Activated CD4-positive, alpha-beta T cell treated with anti-CD3 and anti-CD28 coated beads, Interleukin-2, Interleukin-4, amounts not matched to agents 100 ng/mL and 50 ng/mL, durations not matched to agents 16 hours and 8 hours (primary cell): ENCODE results near the gene C1orf74.
A peak's percentile ranks its signal among the peaks of the same experiment; 100 is the strongest.

ENCODE experiments used
- DNase-seq: peaks from one replicate; pipeline ENCODE4 v3.0.0-alpha.2; 2020; ENCODE audit warnings: low spot score

C1orf74 gene

DNA sequence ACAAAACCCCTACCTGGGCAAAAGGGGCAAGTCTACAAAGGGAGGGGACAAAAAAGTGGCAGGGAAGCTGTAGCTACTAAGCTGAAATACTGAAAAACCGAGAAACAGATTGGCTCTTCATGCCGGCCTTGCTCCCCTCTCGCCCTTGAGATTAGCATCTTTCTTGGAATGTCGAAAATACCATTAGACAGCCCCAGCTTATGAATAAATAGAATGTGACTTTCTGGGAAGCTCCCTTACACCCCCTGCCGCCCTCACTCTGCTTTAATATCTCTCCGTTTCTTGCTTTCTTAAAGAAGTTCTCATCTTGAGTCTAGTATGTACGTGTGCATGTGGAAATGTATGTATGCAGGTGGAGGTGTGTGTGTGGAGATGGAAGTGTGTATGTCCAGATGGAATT lies 14.4 kb downstream of the C1orf74 start:
- no peak for DNase-seq

DNA sequence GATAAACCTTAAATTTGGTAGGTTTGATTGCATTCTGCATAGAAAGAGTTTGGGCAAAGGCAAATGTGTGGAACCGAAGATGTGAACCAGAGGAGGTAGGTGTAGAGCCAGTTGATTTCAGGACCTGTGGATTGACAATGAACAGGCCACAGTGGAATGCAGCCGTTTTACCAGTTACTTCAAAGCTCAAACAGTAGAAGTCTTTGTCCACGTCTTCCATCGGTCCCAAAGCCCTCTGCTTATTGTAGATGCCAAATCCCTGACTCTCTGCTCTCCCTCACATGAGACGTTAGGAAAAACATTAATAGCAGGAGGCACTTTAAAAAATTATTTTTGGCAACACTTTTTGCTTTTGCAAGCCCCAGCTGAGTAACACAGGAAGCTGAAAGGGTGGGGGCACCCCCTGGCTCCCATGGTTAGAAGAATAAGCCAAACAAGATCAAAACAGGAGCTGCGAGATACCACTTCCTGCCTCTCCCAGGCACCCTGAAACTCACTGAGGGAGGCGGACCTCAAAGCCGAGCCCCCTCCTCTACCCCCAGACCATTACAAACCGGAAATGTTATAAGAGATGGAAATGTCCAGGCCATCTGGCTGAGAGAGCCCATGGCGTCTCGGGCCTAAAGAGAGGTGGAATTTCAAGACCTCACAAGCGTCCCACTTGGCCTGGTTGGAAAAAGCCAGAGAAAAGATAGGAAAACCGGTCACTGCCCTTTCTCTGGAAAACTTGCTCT lies 15.0 kb downstream of the C1orf74 start:
- peak; percentile 90 for DNase-seq

DNA sequence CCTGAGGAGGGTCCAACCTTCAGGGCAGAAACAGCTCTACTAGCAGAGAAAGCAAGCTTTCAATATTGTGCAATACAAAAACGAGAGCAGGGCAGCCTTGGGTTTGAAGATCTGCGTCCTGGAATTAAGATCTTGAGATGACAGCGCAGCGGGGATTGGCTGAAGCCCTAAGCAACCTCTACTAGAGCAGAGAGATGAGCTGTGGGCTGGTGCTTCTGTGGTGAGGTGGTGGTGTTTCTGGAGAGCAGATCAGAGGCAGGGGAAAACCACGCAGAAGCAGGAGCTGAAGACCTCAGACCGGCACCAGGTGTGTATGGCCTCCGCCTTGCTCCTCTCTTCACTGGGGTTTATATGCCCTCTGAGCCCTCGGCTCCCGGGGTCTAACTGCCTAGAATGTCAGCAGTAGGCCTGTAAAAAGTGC lies 16.0 kb downstream of the C1orf74 start:
- DNase-seq: peak; percentile 97

DNA sequence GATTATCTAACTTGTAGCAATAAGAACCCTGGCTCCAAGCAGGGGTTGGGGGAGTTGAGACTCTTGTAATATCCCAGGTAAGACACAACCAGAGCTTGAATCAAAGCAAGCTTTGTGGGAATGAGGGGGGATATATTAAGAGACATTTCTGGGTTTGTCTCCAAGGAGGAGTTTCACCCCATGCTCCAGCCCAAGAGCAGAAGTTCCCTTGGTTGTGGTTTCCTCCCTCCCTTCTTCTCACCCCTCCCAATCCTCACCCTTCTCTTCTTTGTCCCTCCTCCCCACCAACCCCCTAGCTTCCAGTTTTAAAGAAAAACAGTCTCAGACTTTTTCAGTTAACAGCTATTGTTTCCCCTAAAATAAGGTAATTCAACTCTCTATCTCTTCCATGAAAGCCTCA lies 16.7 kb downstream of the C1orf74 start:
- no peak for DNase-seq

DNA sequence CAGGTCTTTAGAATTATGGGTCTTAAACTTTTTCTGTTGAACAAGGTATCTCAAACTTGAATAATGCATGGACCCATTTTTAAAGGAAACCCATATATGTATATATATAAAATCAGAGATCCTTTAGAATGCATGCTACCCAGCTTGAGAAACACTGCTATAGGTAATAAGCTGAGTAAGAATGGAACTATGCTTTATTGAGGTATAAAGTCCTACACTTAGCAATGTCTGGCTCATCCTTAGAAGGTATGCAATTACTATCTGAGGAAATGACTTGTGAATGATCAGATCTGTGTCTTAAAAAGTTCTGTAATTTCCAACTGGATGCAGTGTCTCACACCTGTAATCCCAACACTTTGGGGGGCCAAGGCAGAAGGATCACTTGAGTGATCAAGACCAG lies 17.3 kb downstream of the C1orf74 start:
- peak; percentile 59 for DNase-seq

DNA sequence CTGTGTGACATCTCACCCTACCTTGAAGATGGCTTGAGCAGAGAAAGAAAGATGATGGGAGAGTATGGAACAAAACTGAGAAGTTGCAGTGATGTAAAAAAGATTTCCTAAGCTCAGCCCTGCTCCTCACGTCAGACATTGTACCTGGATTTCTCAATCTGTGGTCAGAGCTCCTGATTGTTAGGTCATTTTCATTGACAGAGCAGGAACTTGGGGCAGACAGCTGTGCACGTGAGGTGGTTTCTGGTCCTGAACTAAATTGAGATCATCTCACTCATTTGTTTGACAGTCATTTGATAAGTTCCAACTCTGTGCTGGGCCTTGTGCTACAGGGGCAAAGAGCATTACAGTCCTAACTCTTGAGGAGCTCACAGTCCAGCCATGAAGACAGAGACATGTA lies 18.3 kb downstream of the C1orf74 start:
- DNase-seq: peak; percentile 42

DNA sequence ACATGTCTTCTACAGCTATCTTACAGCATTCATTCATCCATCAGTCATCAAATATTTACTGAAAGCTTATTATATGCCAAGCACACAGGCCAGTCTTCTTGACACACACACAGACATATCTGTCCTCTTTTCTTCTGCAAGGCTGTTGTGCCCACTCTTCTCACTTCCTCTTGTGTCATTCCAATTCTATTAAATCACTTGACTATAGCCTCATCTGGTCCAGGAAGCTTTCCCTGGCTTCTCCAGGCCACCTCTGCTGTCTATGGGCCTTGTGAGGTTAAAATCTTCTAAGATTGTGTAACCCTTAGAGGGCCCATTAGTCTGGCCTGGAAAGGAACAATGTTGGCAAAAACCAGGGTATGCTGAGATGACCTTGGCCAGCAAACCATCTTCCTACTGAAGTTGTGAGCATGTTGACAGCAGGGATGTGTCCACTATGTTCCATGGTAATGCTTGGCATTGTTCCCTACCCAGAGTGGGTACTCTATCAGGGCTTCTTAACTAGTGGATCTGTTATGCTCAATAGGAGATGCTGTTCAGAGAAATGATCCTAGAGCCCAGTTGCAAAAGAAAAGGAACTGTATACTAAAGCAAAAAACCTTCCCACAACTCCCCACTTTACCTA lies 23.2 kb downstream of the C1orf74 start:
- DNase-seq: no peak

DNA sequence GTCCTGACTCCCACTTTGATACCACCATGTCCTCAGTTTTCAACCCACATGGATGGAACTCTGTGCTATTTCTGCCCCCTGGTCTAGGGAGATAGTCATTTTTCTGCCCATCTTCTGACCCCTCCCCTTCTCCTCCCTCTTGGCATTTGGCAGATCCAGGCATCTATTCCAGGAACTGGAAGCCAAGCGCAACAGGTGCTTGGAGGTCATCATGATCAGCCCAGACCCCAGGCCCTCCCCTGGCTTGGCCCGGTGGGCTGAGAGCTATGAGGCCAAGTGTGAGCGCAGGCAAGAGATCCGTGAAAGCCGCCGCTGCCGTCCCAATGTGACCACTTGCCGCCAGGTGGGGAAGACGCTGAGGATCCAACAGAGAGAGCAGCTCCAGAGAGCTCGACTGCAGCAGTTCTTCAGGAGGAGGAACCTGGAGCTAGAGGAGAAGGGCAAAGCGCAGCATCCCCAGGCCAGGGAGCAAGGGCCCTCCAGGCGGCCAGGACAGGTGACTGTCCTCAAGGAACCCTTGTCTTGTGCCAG lies 24.5 kb downstream of the C1orf74 start:
- no peak for DNase-seq

DNA sequence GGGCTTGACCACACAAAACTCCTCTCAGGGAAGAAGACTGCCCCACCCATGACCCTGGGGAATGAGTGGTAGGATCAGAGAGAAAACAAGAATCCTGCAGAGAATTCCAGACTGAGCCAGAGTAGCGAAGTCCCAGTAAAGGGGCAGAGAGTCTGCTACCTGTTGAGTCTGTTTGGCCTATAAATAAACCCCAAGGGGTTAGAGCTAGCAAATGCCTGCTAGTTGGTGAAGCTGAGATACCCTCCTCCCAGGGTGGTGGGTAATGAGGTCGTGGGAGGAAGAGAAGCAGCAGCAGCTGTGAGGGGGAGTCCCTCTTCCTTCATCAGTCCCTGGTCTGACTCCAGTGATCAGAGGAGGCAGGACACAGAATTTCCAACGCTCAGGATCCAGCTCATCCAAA lies 26.0 kb downstream of the C1orf74 start:
- no peak for DNase-seq

DNA sequence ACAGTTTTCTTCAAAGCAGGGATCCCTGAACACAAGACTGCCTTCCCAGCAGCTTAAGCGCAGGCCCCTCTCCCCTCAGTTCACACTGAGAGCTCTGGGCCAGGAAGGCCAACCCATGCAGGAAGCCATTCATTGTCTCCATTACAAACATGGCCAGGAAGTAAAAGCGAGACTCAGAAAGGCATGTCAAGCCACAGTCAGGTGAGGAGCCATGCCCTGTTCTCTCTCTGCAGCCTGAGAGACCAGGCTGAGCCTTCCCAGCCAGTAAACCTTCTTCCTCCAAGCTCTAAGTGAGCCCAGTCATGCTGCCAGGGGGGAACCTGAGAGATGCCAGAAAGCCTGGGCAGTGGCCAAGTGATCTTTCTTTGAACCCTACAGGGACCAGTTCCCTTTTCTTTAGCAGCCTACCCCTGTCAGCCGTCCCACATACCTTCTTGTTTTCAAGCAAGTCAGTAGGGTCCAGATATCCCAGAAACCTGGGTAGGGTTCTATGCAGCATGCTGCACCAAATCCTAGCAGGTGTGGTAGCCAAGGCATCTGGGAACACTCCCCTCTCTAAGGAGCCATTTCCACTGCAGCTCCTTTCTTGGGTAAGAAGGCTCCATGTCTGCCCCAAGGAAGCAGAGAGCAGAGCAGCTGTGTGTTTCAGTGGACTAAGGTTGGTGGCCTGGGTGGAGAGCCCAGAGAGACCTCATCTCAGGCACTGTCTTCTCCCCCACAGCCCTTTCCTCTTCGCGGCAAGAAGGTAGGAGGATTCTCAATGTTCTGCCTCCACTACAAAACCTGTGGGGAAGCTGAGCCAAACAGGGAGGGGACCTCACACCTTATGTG lies 27.5 kb downstream of the C1orf74 start:
- DNase-seq: peak; percentile 50

DNA sequence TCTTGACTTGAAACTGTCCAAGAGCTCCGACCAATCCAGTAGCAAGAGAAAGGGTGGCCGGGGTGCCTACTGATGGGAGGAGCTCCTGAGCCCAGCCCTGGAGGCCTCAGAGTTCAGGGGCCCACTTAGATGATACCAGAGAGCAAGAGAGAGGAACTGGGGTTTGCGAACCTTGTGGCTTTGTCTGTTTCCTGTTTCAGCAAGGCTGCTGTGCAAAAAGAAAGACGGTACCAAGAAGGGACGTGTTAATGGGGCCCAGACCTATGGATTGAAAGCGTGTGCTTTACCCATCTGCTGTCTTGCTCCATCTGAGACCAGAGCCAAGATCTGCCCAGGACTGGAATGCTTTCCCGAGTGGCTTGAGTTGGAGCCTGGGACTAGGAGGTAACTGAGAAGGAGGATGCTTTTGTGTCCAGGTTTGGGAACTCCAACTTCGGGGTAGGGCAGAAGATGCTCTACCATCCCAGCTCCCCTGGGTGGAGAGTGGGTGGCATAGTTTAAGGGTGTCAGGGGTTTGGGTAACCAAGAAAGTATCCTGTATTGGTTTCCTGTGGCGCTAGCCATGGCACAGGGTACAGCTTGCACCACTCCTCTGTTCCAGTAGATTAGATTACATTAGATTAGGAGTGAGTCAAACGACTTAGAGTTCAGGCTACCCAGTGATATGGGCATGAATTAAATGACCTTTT lies 28.3 kb downstream of the C1orf74 start, which contains the start of gene TRAF3IP3:
TRAF3IP3 (plus strand) TSS at position 128 of the 689 bp plus-strand sequence. CDS start 3,987 bp downstream, outside the sequence.
- DNase-seq: peak; percentile 95

DNA sequence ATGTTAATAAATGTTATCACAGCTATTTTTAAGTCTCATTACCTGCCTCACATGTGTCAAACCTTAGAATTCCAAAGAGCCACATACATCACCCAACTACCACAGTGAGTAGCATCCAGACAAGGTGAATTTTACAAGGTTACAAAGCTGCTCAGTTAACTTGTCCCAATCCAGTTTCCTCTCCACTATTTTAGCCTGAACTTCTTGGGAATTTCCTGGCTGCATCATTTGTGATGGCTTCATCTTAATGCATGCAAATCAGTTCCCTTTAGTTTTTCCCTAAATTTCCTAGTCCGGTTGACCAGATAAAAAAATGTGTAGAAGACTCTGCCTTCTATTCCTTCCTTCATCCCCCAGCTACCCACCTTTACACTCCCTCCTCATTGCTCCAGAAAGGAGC lies 29.1 kb downstream of the C1orf74 start:
- no peak for DNase-seq

DNA sequence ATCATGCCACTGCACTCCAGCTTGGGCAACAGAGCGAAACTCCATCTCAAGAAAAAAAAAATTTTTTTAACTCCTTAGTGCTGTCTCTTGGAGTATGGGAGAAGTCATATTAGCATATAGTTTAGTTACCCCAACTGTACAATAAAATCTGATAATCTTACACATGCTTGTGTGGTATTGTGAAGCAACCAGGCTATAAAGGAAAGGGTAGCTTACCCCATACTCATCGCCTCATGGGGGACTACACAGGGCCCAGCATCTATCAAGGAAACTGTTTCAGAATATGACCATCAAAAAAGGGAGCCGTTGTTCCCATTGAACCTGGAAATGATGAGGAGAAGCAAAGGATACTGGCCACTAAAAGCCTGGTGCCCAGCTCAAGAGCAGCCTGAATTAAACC lies 31.5 kb downstream of the C1orf74 start:
- DNase-seq: no peak

DNA sequence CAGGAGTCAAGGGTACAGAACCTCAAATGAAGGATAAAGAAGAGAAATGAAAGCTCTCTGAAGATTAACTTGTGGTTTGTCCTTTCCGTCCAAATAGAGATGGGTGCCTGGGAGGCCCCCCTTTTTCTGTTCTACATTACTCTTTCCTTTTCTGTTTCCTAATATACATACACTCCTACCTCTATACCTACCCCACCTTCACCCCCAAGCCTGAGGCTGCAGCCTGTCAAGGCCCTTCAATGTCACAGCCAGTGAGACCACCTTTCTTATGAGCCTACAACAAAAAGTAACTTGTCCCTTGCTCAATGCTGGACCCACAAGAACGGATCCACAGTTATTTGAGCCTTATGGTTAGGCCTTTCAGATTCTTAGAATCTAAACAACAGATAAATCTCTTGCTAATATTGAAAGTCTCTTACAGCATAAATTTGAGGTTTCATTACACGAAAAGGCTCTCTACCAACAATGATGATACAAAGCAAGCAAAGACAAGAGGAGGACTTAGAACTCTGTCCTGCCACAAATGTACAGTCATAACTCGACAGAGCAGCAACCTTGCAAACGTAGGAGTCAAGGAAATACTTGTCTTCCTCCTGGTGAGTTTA lies 32.6 kb downstream of the C1orf74 start:
- DNase-seq: peak; percentile 94

DNA sequence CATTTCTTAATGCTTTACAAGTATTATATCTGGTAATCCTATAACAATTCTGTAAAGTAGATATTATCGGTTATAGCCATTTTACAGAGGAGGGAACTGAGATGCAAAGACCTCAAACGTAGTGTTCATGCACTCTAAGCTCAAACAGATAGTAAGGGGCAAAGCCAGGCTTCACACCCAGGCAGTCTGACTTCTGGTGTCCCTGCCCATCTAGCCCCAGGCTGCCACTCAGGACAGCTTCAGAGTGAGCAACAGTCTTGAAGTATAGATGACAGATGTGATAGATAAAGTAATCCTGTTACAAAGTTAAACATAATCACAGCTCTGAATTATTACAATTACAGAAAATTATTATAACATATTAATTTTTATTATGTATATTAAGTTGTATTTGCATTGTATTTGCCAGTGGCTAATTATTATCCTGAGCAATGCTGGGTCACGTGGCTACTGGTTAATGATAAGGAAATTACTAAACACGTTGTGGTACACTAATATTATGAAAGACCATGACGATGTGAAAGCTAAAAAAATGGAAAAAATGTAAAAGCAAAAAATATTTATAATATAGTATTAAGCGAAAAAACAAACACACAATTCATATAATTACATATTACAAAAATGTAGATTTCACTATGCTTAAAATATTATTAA lies 34.6 kb downstream of the C1orf74 start:
- no peak for DNase-seq

DNA sequence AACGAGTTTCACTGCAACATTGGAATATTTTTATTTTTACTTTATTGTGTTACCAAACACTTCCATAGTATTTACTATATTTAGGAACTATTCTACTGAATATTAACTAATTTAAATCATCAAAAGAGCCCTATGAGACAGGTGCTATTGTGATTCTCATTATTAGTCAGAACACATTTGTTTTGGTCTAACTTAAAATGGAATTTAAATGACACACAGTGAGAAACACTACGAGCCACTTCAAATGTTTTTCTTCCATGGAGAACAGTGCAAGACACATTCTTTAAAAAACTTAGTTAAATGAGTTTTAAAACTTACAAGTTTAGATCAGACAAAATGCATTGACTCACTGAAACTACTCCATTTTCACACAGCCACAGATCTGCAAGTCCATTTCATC lies 35.2 kb downstream of the C1orf74 start:
- peak; percentile 58 for DNase-seq

DNA sequence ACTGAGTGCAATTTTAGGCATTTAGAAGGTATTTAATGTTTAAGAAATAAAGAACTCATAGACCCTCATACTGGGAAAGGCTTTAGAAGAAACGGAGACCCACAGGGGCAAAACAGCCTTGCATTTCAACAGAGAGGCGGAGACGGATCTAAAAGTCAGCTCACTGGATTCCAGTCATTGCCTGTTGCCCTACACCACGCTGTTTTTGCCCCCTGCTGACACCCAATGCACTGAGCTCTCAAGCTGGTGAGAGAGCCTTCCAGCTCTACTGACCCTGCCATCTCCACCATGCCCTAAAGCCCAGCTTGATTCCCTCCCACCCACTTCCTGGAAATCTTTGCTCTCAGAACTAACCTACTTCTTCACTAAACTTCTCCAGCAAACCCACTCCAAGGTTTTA lies 35.7 kb downstream of the C1orf74 start:
- DNase-seq: no peak

DNA sequence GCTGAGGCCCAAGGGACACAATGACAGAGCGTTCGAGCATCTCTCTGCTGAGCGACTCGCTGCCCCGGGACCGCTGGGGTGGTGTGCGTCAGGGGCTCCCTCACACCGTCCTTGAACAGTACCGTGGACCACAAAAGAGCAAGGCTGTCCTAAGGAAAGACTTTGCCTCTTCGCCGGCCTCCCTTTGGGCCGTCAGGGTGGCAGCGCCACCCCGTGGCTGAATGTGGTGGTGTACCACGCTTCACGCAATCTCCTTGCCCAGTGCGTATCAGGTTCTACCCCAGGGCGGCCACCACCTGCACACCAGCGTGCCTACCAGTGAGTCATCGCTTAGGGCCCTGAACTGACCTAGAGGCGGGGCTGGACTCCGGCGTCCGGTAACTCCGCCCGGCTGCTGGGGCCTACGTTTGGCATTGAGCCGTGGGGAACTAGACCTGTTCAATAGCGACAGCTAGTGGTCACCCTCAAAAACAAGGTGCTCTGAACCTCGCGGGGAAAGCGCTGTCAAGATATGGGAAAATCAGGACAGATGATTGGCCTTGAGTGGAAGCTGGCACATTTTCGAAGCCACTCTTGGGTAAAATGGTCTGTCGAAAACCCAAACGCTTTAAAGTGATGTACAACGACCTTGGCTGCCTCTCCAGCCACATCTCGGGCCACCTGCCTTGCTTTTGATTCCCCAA lies 36.6 kb downstream of the C1orf74 start:
- DNase-seq: peak; percentile 96

DNA sequence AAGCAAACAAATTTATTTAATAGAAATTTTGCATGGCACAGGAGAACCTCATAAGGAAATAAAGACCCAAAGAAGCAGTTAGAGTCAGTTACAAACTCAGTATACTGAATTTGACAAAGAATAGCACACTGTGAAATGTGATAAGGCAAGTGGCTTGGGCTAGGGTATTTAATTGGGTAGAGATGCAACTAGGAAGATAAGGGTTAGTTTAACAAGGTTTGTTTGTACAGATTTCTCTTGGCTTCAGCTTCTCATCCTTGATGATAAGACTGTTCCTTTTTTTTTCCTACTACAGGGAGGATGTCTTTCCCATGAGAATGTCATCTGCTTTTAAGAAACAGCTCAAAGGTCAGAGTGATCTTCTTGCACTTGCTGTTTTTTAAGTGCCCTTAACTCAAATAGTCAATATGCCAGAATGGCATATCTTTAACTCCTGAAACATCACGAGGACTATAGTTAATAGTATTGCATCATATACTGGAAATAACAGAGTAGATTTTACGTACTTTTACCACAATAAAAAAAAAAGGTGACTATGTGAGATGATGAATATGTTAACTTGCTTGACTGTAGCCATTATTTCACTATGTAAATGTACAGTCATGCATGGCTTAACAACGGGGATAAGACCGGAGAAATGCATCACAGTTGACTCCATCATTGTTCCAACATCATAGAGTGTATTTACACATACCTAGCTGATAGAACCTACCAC lies 37.8 kb downstream of the C1orf74 start:
- DNase-seq: no peak

DNA sequence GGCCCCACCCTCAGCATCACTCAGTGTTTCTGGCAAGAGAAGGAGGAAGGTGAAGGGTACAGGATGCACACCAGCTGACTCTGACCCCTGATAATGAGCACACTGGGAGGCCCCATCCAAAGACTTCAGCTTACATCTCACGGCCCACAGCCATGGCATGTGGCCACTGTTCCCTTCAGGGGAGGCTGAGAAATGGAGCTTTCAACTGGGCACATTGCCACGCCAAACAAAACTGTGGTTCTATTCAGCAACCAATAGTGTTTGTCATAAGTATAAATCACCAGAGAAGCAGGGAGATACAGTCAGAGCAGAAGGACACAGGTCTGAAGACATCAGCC lies 41.2 kb downstream of the C1orf74 start:
- no peak for DNase-seq
